Glutamatergic neuron (in vitro differentiated cells): Measurements from ENCODE around the gene MAN2A2. TPM values are rescaled to one million over a fixed set of nuclear protein-coding genes. Genes with fewer than 3 reads are reported as not detected.

ENCODE experiments used
- DNase-seq: peaks from one replicate; pipeline ENCODE4 v3.0.0; 2022
- H3K27ac Mint-ChIP-seq: one replicate; pipeline ENCODE4 v1.8.0; 2020; ENCODE audit warnings: mild to moderate bottlenecking, mixed read lengths, inconsistent platforms; ENCODE audit not compliant: unreplicated experiment
- H3K27me3 Mint-ChIP-seq: one replicate; pipeline ENCODE4 v1.8.0; 2020; ENCODE audit warnings: mild to moderate bottlenecking, moderate library complexity, mixed read lengths, inconsistent platforms; ENCODE audit not compliant: unreplicated experiment
- H3K36me3 Mint-ChIP-seq: one replicate; pipeline ENCODE4 v1.8.0; 2020; ENCODE audit warnings: mild to moderate bottlenecking, mixed read lengths, inconsistent platforms; ENCODE audit not compliant: unreplicated experiment
- H3K4me1 Mint-ChIP-seq: one replicate; pipeline ENCODE4 v1.8.0; 2020; ENCODE audit warnings: mild to moderate bottlenecking, low read depth, mixed read lengths, inconsistent platforms; ENCODE audit not compliant: unreplicated experiment
- H3K4me3 Mint-ChIP-seq: one replicate; pipeline ENCODE4 v1.8.0; 2020; ENCODE audit warnings: mild to moderate bottlenecking, mixed read lengths, inconsistent platforms; ENCODE audit not compliant: unreplicated experiment
- H3K9me3 Mint-ChIP-seq: one replicate; pipeline ENCODE4 v1.8.0; 2020; ENCODE audit warnings: mild to moderate bottlenecking, moderate library complexity, mixed read lengths, inconsistent platforms; ENCODE audit not compliant: unreplicated experiment
- CTCF ChIP-seq: fragments of 200-600 bp; sonication (generic); IDR thresholded peaks from one replicate; pipeline ENCODE4 v1.5.0; 2021; ENCODE audit not compliant: partially characterized antibody, unreplicated experiment
- total RNA-seq: library from RNA; stranded (reverse); fragmentation: NEBNext Ultra II Directional; extraction: Animal tissue kit (Norgen Biotek cat#: 25700); gene quantifications from one replicate; pipeline ENCODE4 v1.2.1, GENCODE V29; 2021; ENCODE audit not compliant: unreplicated experiment

MAN2A2 gene
- total RNA-seq, 1 donor from 2014 or later, result 81.8 TPM

- H3K27me3 Mint-ChIP-seq, result peaks cover 2% of the 10 kb centered on the region
- H3K36me3 Mint-ChIP-seq, result no peaks in the 10 kb centered on the region
- no peak for DNase-seq
- no peak overlapping the region for H3K4me3 Mint-ChIP-seq
- TF ChIP-seq CTCF, result no peak
- no peak overlapping the region for H3K27ac Mint-ChIP-seq
- H3K9me3 Mint-ChIP-seq, result no peaks in the 10 kb centered on the region
- peaks cover 5% of the 10 kb centered on the region for H3K4me1 Mint-ChIP-seq
These were observed 39.9 kb upstream of the MAN2A2 start for GRCh38 chr15:90862964-90863778.

GRCh38 chr15:90863987-90864386 is 39.1 kb upstream of the MAN2A2 start:
- Mint-ChIP-seq H3K4me3 (no peak overlapping the region), H3K36me3 (no peaks in the 10 kb centered on the region), H3K27ac (no peak overlapping the region), H3K9me3 (no peaks in the 10 kb centered on the region), H3K4me1 (peaks cover 7% of the 10 kb centered on the region), H3K27me3 (peaks cover 2% of the 10 kb centered on the region)
- no peak for DNase-seq
- TF ChIP-seq CTCF, result no peak

- peaks cover 2% of the 10 kb centered on the region for H3K27me3 Mint-ChIP-seq
- no peak for TF ChIP-seq CTCF
- no peaks in the 10 kb centered on the region for H3K36me3 Mint-ChIP-seq
These were observed 38.6 kb upstream of the MAN2A2 start for GRCh38 chr15:90864507-90864906.

GRCh38 chr15:90865702-90866101 is 37.4 kb upstream of the MAN2A2 start:
- Mint-ChIP-seq H3K4me1 (peaks cover 10% of the 10 kb centered on the region), H3K9me3 (peaks cover 4% of the 10 kb centered on the region), H3K27me3 (peaks cover 2% of the 10 kb centered on the region), H3K27ac (no peak overlapping the region), H3K4me3 (no peak overlapping the region), H3K36me3 (no peaks in the 10 kb centered on the region)
- no peak for TF ChIP-seq CTCF
- DNase-seq, result no peak

More at GRCh38 chr15:90864507-90864906, 38.6 kb upstream of the MAN2A2 start:
- H3K4me1 Mint-ChIP-seq, result peaks cover 3% of the 10 kb centered on the region
- DNase-seq, result no peak
- no peak overlapping the region for H3K4me3 Mint-ChIP-seq
- no peak overlapping the region for H3K27ac Mint-ChIP-seq
- no peaks in the 10 kb centered on the region for H3K9me3 Mint-ChIP-seq

- no peak for DNase-seq
- Mint-ChIP-seq H3K36me3 (no peaks in the 10 kb centered on the region), H3K27ac (no peak overlapping the region), H3K27me3 (peaks cover 2% of the 10 kb centered on the region), H3K4me3 (no peak overlapping the region), H3K4me1 (peaks cover 10% of the 10 kb centered on the region), H3K9me3 (peaks cover 6% of the 10 kb centered on the region)
- no peak for TF ChIP-seq CTCF
These were observed 36.9 kb upstream of the MAN2A2 start for GRCh38 chr15:90866161-90866715.
